Esophagus mucosa (tissue), 1 donor: Measurements from ENCODE around the gene IBA57. TPM values are rescaled to one million over a fixed set of nuclear protein-coding genes. Genes with fewer than 3 reads are reported as not detected.

Source experiments
- ATAC-seq: fragments of 200-7000 bp; cut with Tn5 transposase; one replicate; pipeline ENCODE4 v1.9.1; 2020
- total RNA-seq: library from RNA; stranded (reverse); gene quantifications from one replicate; pipeline ENCODE4 v1.2.4, GENCODE V29; 2023
- donor health status: DM: yes; HTN: yes; CAD: no.

The IBA57 gene
- total RNA-seq, 1 donor from 2014 or later = 6.9 TPM

- ATAC-seq = peak; percentile 97
Observed at GRCh38 chr1:228228601-228229074, 63.0 kb downstream of the IBA57 start.

- ATAC-seq = no peak
Observed at GRCh38 chr1:228231189-228231588, 65.6 kb downstream of the IBA57 start.

Other genes with a start within 250 kb of the IBA57 start
- gene WNT9A, start 217.9 kb upstream of the IBA57 start, total RNA-seq = 3.1 TPM
- gene WNT3A, start 158.8 kb upstream of the IBA57 start, total RNA-seq = 0.44 TPM
- 273 TPM for gene ARF1, start 83.1 kb upstream of the IBA57 start, total RNA-seq
- 13.9 TPM for gene C1orf35, start 62.5 kb upstream of the IBA57 start, total RNA-seq
- 29.0 TPM for gene MRPL55, start 56.5 kb upstream of the IBA57 start, total RNA-seq
- 241 TPM for gene GUK1, start 25.5 kb upstream of the IBA57 start, total RNA-seq
- gene GJC2, start 15.9 kb upstream of the IBA57 start, total RNA-seq = 0.44 TPM
- 9.8 TPM for gene OBSCN, start 42.2 kb downstream of the IBA57 start, total RNA-seq
- gene TRIM11, start 241.0 kb downstream of the IBA57 start, total RNA-seq = 20.7 TPM